ENCODE measurements around the gene ZNF436.

- no peak for TF ChIP-seq POLR2A (IDR thresholded peaks at IDR 0.05; ENCODE audit: extremely low read depth, insufficient read length)
- no peak for TF ChIP-seq CTCF (IDR thresholded peaks at IDR 0.05; ENCODE audit: low read depth, low read length)
- TF ChIP-seq MYC (IDR thresholded peaks at IDR 0.05; ENCODE audit: low read depth, low read length), result no peak
- no peak for TF ChIP-seq MAX (IDR thresholded peaks at IDR 0.05; ENCODE audit: low read depth, low read length)
These were observed 11.1 kb upstream of the ZNF436 start for GRCh38 chr1:23380719-23381118.

Data from NB4 (cell line).